OCI-M1 (cell line): Measurements from ENCODE around the gene SRP54.
"Not testable (repeated sequence)": the region's sequence is repeated elsewhere in the genome, so short reads cannot be mapped to it uniquely, and the experiment has no call there.

Source experiments
- DNase-seq: peaks from one replicate; lab custom pipeline; 2025; lab: John Stamatoyannopoulos, UW

SRP54 gene

DNA sequence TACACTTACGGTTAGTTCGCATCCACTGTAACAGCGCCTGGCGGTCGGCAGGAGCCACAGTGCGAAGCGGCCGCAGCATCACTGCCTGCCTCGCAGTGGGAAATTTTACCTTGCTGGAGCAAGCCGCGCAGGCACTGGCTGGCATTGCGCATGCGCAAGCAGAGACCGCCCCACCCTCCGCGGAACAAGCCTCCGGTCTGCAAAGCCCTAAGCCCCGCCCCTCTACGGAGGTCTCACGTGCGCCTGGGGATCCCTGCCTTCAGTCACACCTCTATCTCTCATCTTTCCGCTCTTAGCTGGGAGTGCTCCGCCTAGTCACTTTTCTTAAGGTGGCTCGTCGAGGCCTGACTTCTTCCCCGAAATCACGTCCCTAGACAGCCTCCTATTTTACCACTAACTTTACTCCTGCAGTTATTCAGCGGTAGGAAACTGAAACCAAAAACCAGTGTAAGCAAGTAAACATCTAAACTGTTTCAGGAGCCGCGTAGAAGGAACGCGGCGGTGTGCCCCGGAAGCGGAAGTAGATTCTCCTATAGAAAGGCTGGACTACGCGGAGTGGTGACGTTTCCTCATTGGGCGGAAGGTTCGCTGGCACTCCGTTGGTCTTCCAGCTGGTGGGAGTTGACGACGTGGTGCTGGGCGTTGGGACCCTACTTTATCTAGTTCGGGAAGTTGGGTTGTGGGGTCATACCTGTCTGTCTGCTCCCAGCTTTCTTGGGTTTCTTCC is at the start of gene SRP54:
Gene SRP54 (plus strand): TSS at position 572 of the 727 bp plus-strand sequence. CDS start 13,718 bp downstream, outside the sequence.
- DNase-seq: peak; percentile 98

DNA sequence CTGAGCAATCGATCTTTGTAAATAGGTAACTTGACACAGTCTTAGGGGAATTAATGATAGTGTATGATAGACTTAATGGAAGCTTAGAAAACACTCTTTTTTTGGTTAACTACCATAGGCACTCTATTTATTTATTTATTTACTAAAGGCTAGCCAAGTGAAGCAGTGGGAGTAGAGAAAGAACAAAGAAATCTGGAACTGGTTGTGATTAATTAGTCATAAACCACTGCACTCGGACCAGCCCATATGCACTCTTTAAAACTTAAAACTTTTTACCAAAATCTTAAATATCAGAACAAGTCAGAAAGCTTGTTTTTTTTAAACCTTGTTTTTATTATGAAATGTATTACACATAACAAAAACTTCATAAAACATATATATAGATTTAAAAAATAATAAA is 49.5 kb upstream of the SRP54 start:
- DNase-seq: no peak

DNA sequence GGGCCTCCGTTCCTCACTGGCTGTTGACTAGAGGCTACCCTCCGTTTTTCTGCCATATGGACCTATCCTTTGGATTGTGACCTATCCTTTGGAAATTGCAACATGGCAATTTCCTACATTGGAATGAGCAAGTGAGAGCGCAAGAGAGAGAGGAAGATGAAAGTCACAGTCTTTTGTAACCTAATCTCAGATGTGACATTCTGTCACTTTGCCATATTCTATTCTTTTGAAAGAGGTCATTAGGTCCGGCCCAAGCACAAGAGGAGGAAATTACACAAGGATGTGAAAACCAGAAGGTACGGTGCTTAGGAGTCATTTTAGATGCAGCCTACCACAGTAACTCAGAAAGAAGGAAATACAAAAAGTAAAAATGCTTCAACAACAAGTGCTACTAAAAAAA is 47.3 kb upstream of the SRP54 start:
- no peak for DNase-seq

DNA sequence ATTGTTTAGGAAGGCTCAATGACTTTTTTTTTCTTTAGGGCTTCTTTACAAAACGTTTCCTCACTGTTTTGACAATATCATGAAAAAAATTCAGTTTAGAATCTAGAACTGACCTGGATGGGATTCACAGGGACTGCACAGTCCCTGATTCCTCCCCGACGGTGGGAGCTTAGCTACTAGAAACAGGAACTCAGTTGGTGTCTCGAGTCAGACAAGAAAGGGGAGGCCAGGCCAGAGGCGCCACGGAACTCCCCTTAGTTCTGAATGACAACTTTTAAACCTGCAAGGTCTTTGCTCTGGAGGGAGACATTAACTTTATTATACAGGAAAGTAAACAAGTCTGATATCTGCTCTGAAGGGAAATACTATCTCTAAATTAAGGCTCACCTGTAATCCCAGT is 45.4 kb upstream of the SRP54 start:
- DNase-seq: no peak

DNA sequence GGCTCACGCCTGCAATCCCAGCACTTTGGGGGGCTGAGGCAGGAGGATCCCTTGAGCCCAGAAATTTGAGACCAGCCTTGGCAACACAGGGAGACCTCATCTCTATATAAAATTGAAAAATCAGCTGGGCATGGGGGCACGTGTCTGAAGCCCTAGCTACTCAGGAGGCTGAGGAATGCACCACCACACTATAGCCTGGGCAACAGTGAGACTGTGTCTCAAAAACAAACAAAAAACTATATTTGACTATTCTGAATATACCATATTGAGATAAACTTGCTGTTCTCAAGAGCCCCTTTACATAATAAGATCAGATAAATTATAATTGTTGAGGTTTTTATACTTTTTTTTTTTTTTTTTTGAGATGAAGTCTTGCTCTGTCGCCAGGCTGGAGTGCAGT is 44.9 kb upstream of the SRP54 start:
- no peak for DNase-seq

DNA sequence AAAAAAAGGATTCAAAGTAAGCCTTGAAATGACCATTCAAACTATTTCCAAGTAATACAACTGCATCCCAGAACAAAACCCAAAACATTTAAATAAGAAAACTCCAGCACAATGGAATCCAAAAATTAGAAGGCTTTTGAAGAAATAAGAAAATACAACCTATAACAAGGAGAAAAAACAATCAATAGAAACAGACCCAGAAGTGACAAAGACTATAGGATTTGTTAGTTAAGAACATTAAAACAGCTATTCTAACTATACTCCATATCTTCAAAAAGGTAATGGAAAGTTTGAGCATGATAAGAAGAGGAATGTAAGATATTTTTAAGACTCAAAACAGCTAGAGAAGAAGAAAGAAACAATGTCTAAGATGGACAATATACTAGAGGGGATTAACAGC is 39.3 kb upstream of the SRP54 start:
- DNase-seq: no peak

DNA sequence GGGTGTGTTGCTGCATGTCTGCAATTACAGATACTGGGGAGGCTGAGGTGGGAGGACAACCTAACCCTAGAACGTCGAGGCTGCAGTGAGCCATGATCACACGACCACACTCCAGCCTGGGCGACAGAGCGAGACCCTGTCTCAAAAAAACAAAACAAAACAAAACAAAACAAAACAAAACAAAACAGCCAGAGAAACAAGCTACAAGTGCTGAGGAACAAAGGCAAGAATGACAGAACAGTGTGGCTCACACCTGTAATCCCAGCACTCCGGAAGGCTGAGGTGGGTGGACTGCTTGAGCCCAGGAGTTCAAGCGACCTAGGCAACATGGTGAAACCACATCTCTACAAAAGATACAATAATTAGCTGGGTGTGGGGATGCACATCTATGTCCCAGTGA is 38.0 kb upstream of the SRP54 start:
- no peak for DNase-seq

DNA sequence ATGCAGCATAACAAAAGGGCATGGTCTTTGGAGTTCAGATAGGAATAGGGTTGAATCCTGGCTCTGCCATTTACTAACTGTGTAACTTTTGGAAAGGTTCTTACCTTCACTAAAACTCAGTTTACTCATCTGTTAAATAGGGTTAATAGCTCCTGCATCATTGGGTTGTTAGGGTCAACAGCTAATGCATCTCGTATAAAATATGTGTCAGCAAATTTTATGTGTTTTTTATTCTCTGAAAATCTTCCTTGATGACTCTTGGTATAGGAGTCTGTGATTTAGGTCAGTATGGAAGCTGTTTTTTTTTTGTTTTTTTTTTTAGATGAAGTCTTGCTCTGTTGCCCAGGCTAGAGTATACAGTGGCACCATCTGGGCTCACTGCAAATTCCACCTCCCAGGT is 36.1 kb upstream of the SRP54 start:
- no peak for DNase-seq

DNA sequence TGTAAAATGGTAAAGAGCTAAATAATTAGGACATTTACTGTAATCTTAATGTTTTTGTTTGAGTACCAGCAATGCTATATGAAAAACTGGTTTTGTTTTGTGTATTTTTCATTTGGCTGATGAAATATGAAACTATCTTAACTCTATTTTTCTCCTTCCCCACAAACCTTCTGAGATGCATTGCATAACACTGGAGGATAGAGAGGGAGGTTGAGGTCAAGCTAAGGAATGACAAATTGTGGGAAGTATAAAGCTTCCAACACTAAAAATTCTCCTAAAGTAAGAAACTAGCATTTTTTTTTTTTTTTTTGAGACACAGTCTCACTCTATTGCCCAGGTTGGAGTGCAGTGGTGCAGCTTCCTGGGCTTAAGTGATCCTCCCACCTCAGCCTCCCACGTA is 31.5 kb upstream of the SRP54 start:
- DNase-seq: no peak

DNA sequence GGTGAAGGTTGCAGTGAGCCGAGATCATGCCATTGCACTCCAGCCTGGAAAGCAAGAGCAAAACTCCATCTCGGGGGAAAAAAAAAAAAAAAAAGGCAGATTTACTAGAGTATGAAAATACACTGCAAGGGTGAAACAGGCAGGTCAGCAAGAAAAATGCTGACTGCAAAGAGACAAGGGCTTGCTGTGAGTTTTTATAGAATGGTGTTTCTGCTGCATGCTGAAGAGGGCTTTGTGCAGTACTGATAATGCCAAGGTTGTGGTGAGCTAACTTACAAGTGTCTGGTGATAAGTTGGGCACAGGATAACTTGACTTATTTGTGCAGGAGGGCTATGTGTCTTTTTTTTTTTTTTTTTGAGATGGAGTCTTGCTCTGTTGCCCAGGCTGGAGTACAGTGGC is 25.9 kb upstream of the SRP54 start:
- no peak for DNase-seq

DNA sequence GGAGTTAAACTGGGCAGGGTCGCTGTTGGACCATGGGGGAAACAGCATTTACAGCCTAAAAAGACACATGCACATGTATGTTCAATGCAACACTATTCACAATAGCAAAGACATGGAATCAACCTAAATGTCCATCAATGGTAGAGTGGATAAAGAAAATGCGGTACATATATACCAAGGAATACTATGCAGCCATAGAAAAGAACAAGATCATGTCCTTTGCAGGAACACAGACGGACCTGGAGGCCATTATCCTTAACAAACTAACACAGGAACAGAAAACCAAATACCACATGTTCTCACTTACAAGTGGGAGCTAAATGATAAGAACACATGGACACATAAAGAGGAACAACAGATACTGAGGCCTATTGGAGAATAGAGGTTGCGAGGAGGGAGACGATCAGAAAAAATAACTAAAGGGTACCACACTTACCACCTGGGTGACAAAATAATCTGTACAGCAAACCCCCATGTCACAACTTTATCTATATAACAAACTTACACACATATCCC is 25.0 kb upstream of the SRP54 start:
- peak; percentile 4 for DNase-seq

DNA sequence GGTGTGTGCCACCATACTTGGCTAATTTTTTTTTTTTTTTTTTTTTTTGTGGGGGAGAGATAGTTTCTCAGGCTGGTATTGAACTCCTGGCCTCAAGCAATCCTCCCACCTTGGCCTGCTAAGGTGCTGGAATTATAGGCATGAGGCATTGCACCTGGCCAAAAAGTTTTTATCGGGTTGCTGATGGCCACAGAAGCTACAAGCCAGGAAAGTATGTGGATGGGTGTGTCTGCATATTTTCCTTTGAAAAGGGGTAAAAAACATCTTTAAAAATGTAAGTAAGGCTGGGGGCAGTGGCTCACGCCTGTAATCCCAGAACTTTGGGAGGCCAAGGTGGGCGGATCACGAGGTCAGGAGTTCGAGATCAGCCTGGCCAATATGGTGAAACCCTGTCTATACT is 20.7 kb upstream of the SRP54 start:
- not testable (repeated sequence) for DNase-seq

DNA sequence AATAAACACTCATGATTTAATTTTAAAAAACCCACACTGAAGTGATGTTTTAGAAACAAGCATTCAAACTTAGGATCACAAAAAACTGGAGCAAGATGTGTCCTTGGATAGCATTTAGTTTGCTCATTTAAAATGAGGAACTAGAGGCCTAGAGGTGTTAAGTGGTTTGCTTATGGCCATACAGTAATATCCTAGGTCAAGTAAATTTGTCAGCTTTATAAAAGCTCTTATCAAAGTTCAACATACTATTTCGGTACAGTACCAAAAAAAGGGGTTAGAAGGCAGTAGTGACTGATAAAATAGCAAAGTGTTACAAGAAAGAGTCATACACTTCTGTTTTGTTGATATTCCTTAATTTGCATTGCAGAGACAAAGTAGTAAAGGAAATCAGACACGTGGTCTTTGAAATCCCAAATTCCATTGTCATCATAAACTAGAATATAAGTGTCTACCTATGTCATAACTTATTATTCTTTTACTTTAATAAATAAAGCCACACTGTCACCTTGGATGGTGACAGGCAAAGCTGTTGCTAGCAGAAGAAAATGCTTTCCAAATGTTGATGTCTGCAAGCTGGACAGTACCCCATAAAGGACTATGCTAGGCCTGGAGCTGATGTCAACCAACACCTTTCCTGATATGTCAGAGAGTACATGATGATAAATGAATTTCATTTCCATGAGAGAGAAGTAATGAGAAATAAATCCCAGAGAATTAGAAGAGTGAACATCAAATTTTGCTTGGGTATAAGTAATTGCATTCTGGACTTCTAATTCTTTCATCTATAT is 17.6 kb upstream of the SRP54 start:
- peak; percentile 80 for DNase-seq

DNA sequence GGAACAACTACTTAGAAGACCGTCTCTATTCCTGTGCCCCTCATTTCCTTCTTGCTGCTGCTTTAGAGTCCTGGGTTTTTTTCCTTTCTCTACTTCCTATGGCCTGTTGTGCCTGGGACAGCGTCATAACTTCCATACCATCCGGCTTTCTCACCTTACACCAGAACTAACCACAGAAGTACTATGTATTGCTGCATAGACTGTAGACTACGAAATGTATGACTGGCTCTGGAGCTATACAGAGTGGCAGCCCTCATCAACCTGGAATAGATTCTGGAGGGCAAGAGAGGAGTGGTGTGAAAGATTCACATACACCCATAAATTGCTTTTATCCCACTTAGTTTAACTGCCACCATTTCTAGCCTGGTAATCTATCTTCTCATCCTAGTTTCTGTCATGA is 16.9 kb upstream of the SRP54 start:
- no peak for DNase-seq

DNA sequence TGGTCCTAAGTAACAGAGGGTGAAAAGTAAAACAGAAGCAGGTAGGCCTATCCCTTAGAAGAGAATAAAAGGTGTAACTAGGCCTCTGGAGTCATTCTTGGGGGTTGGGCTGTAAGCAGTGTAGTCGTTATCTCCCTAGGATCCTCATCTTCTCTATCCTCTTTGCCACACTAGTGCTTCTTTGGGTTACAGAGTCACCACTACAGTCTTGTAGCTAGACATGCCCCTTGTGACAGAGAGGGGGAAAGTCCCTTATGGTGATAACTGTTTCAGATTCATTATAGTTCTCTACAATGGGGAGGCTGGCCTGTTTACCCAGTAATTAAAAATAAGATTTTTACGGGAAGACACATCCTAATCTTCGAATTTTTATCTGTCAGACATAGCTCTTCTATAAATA is 16.4 kb upstream of the SRP54 start:
- peak; percentile 9 for DNase-seq

DNA sequence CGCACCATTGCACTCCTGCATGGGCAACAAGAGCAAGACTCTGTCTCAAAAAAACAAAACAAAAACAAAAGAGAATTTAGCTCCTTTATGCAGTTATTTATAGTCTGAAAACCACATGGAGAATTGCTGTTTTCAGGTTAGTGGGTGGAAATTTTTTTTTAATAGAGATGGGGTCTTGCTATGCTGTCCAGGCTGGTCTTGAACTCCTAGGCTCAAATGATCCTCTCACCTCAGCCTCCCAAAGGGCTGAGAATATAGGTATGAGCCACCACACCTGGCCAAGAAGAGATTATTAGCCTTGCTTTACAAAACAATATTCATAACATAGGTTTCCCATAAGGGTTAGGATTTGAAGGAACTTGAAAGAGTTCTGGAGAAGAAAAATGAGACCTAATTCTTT is 12.1 kb upstream of the SRP54 start:
- no peak for DNase-seq

DNA sequence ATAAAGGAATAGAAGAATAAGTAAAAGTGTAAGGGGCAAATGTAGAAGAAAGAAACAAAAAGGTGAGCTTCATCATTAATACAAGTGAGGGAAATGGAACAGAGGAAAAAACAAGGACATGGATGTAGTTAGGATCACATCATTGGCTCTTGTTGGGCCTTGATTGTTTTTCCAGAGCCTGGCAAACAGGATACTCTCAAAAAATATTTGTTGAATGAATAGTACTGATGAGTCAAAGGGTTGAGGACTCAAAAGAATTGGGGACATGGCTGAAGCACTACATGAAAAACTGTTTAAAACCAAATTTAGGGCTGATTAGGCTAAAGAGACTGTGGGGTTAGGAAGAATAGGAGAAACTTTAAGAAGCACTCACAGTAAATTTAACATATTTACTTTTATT is 11.4 kb upstream of the SRP54 start:
- no peak for DNase-seq

DNA sequence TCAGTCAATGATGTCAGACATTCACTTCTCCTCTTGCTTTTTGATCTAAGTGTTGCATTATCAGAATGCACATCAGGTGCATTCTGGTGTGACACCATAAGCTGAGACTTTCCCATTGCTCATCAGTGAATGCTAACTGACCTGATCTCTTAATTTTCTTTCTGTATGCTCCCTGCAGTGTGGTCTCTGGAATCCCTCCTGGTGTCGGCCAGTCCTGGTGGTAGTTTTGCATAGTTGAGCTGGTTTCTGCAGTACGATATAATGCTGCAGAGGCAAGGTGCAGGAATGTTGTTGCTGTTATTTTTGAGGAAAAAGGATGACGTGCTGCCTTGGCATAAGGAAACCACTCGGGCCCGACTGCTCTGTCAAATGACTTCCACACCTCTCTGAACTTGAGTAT is 11.0 kb upstream of the SRP54 start:
- no peak for DNase-seq

DNA sequence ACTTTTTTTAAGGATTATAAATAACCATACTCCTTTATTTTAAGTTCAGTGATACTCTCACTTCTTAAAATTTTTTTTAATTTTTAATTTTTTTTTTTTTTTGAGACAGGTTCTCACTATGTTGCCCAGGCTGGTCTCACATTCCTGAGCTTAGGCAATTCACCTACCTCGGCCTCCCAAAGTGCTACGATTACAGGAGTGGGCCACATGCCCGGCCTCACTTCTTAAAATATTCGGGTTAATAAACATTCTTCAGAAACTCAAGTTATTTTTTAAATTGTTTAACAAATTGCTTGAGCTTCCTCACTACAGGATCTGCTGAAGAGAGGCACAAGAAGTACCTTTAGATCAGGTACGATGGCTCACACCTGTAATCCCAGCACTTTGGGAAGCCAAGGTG is 4.3 kb upstream of the SRP54 start:
- DNase-seq: no peak

DNA sequence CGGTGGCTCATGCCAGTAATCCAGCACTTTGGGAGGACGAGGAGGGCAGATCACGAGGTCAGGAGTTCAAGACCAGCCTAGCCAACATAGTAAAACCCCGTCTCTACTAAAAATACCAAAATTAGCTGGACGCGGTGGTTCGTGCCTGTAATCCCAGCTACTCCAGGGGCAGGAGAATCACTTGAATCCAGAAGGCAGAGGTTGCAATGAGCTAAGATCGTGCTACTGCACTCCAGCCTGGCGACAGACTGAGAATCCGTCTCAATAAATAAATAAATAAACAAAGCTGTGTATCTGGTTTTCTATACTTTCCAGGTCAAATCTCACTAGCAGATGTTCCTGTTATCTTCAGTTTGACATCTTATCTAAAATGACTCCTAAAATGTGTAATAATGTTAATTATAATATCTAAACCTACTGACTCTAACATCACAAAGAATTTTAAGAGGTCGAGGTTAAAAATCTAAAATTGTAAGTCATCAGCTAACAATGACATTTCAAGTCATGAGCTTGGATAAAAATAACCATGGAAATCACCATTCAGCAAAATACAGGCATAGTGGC is 2.4 kb upstream of the SRP54 start:
- no peak for DNase-seq

DNA sequence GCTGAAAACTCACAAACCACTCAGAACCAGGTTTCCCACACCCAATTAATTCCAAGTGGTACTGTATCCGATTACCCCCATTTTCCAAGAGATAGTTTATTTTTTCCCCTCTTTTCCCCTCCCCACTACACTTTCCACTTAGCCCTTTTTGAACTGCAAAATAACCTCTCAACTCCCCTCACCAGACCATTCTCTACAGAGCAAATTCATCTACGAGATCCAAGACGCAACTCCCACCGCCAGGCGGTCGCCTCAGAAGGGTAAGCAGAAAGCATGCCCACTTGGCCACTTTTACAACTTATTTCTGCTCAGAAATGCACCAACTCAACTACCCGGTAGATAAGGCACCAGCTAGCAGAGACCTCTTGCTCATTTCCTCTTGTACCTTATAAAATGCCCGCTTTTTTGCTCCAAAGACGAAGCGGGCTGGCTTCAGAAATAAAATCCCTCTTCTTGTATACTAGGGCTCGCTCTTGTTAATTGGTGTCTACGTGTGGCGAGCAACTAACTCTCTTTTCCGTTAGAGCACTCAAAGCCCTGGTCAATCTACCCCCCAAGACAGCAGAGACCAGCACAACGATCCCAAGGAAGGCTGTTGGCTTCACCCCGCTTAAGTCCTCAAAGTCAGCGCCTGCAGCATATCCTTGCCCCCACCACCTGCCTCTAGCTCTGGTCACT is 910 bp upstream of the SRP54 start:
- no peak for DNase-seq

DNA sequence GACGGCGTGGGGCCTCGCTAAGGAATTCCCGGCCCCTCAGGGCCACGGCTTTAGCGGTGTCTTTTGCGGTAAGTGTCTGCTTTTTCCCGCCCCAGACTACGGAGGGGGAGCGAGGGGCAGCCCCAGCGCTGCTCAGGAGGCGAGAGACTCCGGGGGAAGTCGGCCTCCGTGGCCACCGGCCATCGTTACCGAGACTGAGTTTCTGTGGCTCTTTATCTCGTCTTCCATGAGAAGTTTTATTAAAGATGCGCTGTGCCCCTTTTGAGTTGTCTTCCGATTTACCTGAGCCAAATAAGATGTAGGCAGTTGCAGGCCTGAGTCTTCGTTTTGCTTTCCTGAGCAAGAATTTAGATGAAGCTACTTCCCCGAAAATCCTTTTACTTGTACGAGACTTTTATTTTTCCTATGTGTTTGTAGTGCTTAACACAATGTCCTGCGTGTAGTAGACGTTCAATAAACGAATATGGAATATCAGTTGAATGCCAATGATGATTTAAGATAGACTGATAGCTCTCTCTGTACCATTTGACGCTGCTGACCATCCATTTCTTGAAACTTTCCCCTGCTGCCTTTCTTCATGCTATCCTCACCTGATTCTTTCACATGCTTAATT is 462 bp downstream of the SRP54 start:
- no peak for DNase-seq
